K562 (cell line): ENCODE data around the gene ZMYND8. TPM values are rescaled to one million over a fixed set of nuclear protein-coding genes. Genes with fewer than 3 reads are reported as not detected.

Experiments used
- BRF1 ChIP-seq: IDR thresholded peaks from 3 replicates; pipeline ENCODE4 v1.6.1; 2011; ENCODE audit warnings: borderline replicate concordance, mild to moderate bottlenecking; ENCODE audit not compliant: insufficient read length; ENCODE audit errors: extremely low read depth
- CAMTA2 ChIP-seq: fragments of 250-450 bp; sonication (Bioruptor Pico); conservative IDR thresholded peaks from 2 replicates; pipeline ENCODE4 v1.5.1; 2022
- MTF1 ChIP-seq: fragments of 250-450 bp; sonication (Bioruptor Pico); IDR thresholded peaks from 2 replicates; pipeline ENCODE4 v1.9.0; 2021; ENCODE audit warnings: moderate library complexity, mild to moderate bottlenecking, inconsistent platforms, borderline replicate concordance
- POLR2AphosphoS2 ChIP-seq: IDR thresholded peaks from 2 replicates; pipeline ENCODE4 v1.6.1; 2012; ENCODE audit warnings: low read length, improper control_type of control experiment
- PTRF ChIP-seq: fragments of 450-650 bp; IDR thresholded peaks from 2 replicates; pipeline ENCODE4 v1.6.1; 2016; ENCODE audit warnings: mild to moderate bottlenecking, missing genetic modification characterization, missing compliant biosample characterization
- SRSF7 ChIP-seq: fragments of 200-400 bp; formaldehyde crosslinking; optimal IDR thresholded peaks from 2 replicates; pipeline ENCODE3; 2017; ENCODE audit warnings: mild to moderate bottlenecking, low read depth, low read length
- polyA plus RNA-seq, 8 experiments: library from polyadenylated mRNA; depleted of rRNA in 4 of 8; stranded (reverse) in 5 of 8; unstranded in 3 of 8; fragments of >200 nt; fragmentation: Nextera tagmentation in 2 of 8; fragmentation: Illumina TruSeq in 1 of 8; extraction: Ambion mirVana in 2 of 8; extraction: Trizol in 1 of 8; gene quantifications; 2 replicates each; pipeline versions ENCODE4 v1.2.1 to v1.2.3, GENCODE V29; 2011 to 2014; ENCODE audit warnings: inconsistent platforms in 1 of 8, missing spikeins in 1 of 8
- total RNA-seq, 7 experiments: library from RNA; depleted of rRNA in 6 of 7; stranded (reverse); fragments of >200 nt in 6 of 7; fragmentation: Illumina TruSeq in 2 of 7; extraction: Trizol in 2 of 7; gene quantifications; 2 replicates each; pipeline versions ENCODE4 v1.2.1 to v1.2.3, GENCODE V29; 2011 to 2021; ENCODE audit warnings: low replicate concordance in 1 of 7
- TF ChIP-seq, protein P1 (sequence below), 2 experiments: fragments of 450-650 bp; formaldehyde crosslinking in 1 of 2; IDR thresholded peaks; 2 replicates each; pipeline versions ENCODE4 v1.4.0 to v1.6.1; 2014 to 2020; ENCODE audit warnings: mild to moderate bottlenecking in 2 of 2, borderline replicate concordance in 1 of 2, low read depth in 1 of 2

ZMYND8 gene
- total and polyA plus RNA-seq, 9 of the 15 experiments (the other 6 are each of a cell fraction or from before 2014, with no cell fraction given) = 31.8 to 148 (median 71.9) TPM

DNA sequence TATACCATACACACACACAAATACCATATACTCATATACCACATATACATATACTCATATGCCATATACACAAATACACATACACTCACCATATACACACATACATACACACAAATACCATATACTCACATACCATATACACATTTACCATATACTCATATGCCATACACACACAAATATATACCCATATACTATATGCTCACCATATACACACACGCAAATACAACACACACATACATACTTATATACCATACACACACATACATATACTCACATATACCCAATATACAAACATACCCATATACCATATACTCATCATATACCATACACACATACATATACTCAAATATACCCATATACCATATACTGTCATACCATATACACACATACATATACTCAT lies 99.2 kb downstream of the ZMYND8 start (continued):
- TF ChIP-seq, protein P1, sequence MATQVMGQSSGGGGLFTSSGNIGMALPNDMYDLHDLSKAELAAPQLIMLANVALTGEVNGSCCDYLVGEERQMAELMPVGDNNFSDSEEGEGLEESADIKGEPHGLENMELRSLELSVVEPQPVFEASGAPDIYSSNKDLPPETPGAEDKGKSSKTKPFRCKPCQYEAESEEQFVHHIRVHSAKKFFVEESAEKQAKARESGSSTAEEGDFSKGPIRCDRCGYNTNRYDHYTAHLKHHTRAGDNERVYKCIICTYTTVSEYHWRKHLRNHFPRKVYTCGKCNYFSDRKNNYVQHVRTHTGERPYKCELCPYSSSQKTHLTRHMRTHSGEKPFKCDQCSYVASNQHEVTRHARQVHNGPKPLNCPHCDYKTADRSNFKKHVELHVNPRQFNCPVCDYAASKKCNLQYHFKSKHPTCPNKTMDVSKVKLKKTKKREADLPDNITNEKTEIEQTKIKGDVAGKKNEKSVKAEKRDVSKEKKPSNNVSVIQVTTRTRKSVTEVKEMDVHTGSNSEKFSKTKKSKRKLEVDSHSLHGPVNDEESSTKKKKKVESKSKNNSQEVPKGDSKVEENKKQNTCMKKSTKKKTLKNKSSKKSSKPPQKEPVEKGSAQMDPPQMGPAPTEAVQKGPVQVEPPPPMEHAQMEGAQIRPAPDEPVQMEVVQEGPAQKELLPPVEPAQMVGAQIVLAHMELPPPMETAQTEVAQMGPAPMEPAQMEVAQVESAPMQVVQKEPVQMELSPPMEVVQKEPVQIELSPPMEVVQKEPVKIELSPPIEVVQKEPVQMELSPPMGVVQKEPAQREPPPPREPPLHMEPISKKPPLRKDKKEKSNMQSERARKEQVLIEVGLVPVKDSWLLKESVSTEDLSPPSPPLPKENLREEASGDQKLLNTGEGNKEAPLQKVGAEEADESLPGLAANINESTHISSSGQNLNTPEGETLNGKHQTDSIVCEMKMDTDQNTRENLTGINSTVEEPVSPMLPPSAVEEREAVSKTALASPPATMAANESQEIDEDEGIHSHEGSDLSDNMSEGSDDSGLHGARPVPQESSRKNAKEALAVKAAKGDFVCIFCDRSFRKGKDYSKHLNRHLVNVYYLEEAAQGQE (IDR thresholded peaks at IDR 0.05; ENCODE audit: borderline replicate concordance) = no peak
- TF ChIP-seq, protein P1 (CRISPR knock-in tag; IDR thresholded peaks at IDR 0.05; ENCODE audit: low read depth) = no peak
- TF ChIP-seq BRF1 = no peak
- no peak for TF ChIP-seq POLR2AphosphoS2
- no peak for TF ChIP-seq MTF1 (CRISPR knock-in tag)
- no peak for TF ChIP-seq CAMTA2 (CRISPR knock-in tag)
- no peak for TF ChIP-seq SRSF7
- no peak for TF ChIP-seq PTRF (tag)
